ENCODE data around the gene PLA2G4D.

- TF ChIP-seq POLR2A (IDR thresholded peaks at IDR 0.05), result no peak
- no peak for TF ChIP-seq POLR2AphosphoS5 (IDR thresholded peaks at IDR 0.05)
- TF ChIP-seq, protein P1, sequence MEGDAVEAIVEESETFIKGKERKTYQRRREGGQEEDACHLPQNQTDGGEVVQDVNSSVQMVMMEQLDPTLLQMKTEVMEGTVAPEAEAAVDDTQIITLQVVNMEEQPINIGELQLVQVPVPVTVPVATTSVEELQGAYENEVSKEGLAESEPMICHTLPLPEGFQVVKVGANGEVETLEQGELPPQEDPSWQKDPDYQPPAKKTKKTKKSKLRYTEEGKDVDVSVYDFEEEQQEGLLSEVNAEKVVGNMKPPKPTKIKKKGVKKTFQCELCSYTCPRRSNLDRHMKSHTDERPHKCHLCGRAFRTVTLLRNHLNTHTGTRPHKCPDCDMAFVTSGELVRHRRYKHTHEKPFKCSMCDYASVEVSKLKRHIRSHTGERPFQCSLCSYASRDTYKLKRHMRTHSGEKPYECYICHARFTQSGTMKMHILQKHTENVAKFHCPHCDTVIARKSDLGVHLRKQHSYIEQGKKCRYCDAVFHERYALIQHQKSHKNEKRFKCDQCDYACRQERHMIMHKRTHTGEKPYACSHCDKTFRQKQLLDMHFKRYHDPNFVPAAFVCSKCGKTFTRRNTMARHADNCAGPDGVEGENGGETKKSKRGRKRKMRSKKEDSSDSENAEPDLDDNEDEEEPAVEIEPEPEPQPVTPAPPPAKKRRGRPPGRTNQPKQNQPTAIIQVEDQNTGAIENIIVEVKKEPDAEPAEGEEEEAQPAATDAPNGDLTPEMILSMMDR (IDR thresholded peaks at IDR 0.05), result no peak
- no peak for TF ChIP-seq EP300 (IDR thresholded peaks at IDR 0.05)
Observed at GRCh38 chr15:42050484-42051255, 43.7 kb downstream of the PLA2G4D start.
